ENCODE measurements around the gene PARD3.

The PARD3 gene

GRCh38 chr10:34748767-34749166 lies 66.3 kb downstream of the PARD3 start:
- ATAC-seq (ENCODE audit: insufficient read depth, low read depth): peak; percentile 61
- Histone ChIP-seq H3K27me3 (ENCODE audit: insufficient read depth, low read length, poor library complexity) (no peaks in the 10 kb centered on the region), H3K9me3 (ENCODE audit: insufficient read depth, low read length, severe bottlenecking) (no peaks in the 10 kb centered on the region), H4K20me1 (ENCODE audit: insufficient read depth, low read length) (peaks cover 67% of the 10 kb centered on the region), H3K4me3 (ENCODE audit: low read depth in 1 of 2, low read length in 2 of 2) (no peak overlapping the region), H3K4me1 (ENCODE audit: insufficient read depth, low read length) (peaks cover 7% of the 10 kb centered on the region; the same call in 1 of the 2 replicates), H3K36me3 (ENCODE audit: insufficient read depth, low read length) (no peaks in the 10 kb centered on the region), H2AFZ (ENCODE audit: low read depth, low read length) (no peak overlapping the region), H3K79me2 (ENCODE audit: insufficient read depth, low read length) (peaks cover 95% of the 10 kb centered on the region), H3K27ac (ENCODE audit: low read length) (no peak overlapping the region), H3K4me2 (ENCODE audit: insufficient read depth, low read length) (no peak overlapping the region), H3K9ac (ENCODE audit: low read depth, low read length) (no peak overlapping the region)
- peak; percentile 24 for DNase-seq
- no peak for TF ChIP-seq CTCF (IDR thresholded peaks at IDR 0.05; ENCODE audit: borderline replicate concordance, extremely low read depth, low read length, poor library complexity, severe bottlenecking)
- no peak for TF ChIP-seq EZH2 (IDR thresholded peaks at IDR 0.05; ENCODE audit: borderline replicate concordance, low read depth, low read length, severe bottlenecking)

GRCh38 chr10:34748357-34748756 lies 66.7 kb downstream of the PARD3 start:
- peak; percentile 58 for ATAC-seq (ENCODE audit: insufficient read depth, low read depth)
- no peak overlapping the region for H3K4me2 ChIP-seq (ENCODE audit: insufficient read depth, low read length)
- peaks cover 11% of the 10 kb centered on the region for H3K4me1 ChIP-seq (ENCODE audit: insufficient read depth, low read length)
- H2AFZ ChIP-seq (ENCODE audit: low read depth, low read length): no peak overlapping the region
- H3K36me3 ChIP-seq (ENCODE audit: insufficient read depth, low read length): no peaks in the 10 kb centered on the region
- peaks cover 95% of the 10 kb centered on the region for H3K79me2 ChIP-seq (ENCODE audit: insufficient read depth, low read length)
- no peaks in the 10 kb centered on the region for H3K27me3 ChIP-seq (ENCODE audit: insufficient read depth, low read length, poor library complexity)
- no peak overlapping the region for H3K27ac ChIP-seq (ENCODE audit: low read length)
- no peak overlapping the region for H3K9ac ChIP-seq (ENCODE audit: low read depth, low read length)
- no peak for TF ChIP-seq EZH2 (IDR thresholded peaks at IDR 0.05; ENCODE audit: borderline replicate concordance, low read depth, low read length, severe bottlenecking)
- no peak for TF ChIP-seq CTCF (IDR thresholded peaks at IDR 0.05; ENCODE audit: borderline replicate concordance, extremely low read depth, low read length, poor library complexity, severe bottlenecking)
- peaks cover 67% of the 10 kb centered on the region for H4K20me1 ChIP-seq (ENCODE audit: insufficient read depth, low read length)
- no peaks in the 10 kb centered on the region for H3K9me3 ChIP-seq (ENCODE audit: insufficient read depth, low read length, severe bottlenecking)
- DNase-seq: no peak
- H3K4me3 ChIP-seq (ENCODE audit: low read depth in 1 of 2, low read length in 2 of 2): no peak overlapping the region

- Histone ChIP-seq H3K27me3 (ENCODE audit: insufficient read depth, low read length, poor library complexity) (no peaks in the 10 kb centered on the region), H2AFZ (ENCODE audit: low read depth, low read length) (no peak overlapping the region), H3K79me2 (ENCODE audit: insufficient read depth, low read length) (peaks cover 95% of the 10 kb centered on the region), H3K9me3 (ENCODE audit: insufficient read depth, low read length, severe bottlenecking) (no peaks in the 10 kb centered on the region), H3K27ac (ENCODE audit: low read length) (no peak overlapping the region), H3K9ac (ENCODE audit: low read depth, low read length) (no peak overlapping the region), H3K4me3 (ENCODE audit: low read depth in 1 of 2, low read length in 2 of 2) (no peak overlapping the region), H3K4me1 (ENCODE audit: insufficient read depth, low read length) (peaks cover 28% of the 10 kb centered on the region), H4K20me1 (ENCODE audit: insufficient read depth, low read length) (peaks cover 74% of the 10 kb centered on the region), H3K4me2 (ENCODE audit: insufficient read depth, low read length) (no peak overlapping the region), H3K36me3 (ENCODE audit: insufficient read depth, low read length) (no peaks in the 10 kb centered on the region)
- no peak for DNase-seq
- TF ChIP-seq EZH2 (IDR thresholded peaks at IDR 0.05; ENCODE audit: borderline replicate concordance, low read depth, low read length, severe bottlenecking): no peak
- TF ChIP-seq CTCF (IDR thresholded peaks at IDR 0.05; ENCODE audit: borderline replicate concordance, extremely low read depth, low read length, poor library complexity, severe bottlenecking): no peak
- no peak for ATAC-seq (ENCODE audit: insufficient read depth, low read depth)
Observed at GRCh38 chr10:34746094-34746493, 69.0 kb downstream of the PARD3 start.

GRCh38 chr10:34745244-34745643 lies 69.9 kb downstream of the PARD3 start:
- no peak overlapping the region for H3K4me2 ChIP-seq (ENCODE audit: insufficient read depth, low read length)
- ATAC-seq (ENCODE audit: insufficient read depth, low read depth): no peak
- H2AFZ ChIP-seq (ENCODE audit: low read depth, low read length): no peak overlapping the region
- no peaks in the 10 kb centered on the region for H3K27me3 ChIP-seq (ENCODE audit: insufficient read depth, low read length, poor library complexity)
- H4K20me1 ChIP-seq (ENCODE audit: insufficient read depth, low read length): peaks cover 79% of the 10 kb centered on the region
- TF ChIP-seq CTCF (IDR thresholded peaks at IDR 0.05; ENCODE audit: borderline replicate concordance, extremely low read depth, low read length, poor library complexity, severe bottlenecking): no peak
- H3K36me3 ChIP-seq (ENCODE audit: insufficient read depth, low read length): no peaks in the 10 kb centered on the region
- peaks cover 92% of the 10 kb centered on the region for H3K79me2 ChIP-seq (ENCODE audit: insufficient read depth, low read length)
- H3K9me3 ChIP-seq (ENCODE audit: insufficient read depth, low read length, severe bottlenecking): no peaks in the 10 kb centered on the region
- H3K4me3 ChIP-seq (ENCODE audit: low read depth in 1 of 2, low read length in 2 of 2): no peak overlapping the region
- no peak overlapping the region for H3K9ac ChIP-seq (ENCODE audit: low read depth, low read length)
- H3K4me1 ChIP-seq (ENCODE audit: insufficient read depth, low read length): peaks cover 36% of the 10 kb centered on the region
- no peak for DNase-seq
- no peak overlapping the region for H3K27ac ChIP-seq (ENCODE audit: low read length)
